ENCODE data around the gene OXSM.

Gene OXSM

GRCh38 chr3:25782636-25782937, 7.3 kb upstream of the OXSM start:
- H3K9ac ChIP-seq (ENCODE audit: low read depth, low read length, poor library complexity), result peak overlapping the region; percentile 91
- H2BK5ac ChIP-seq (ENCODE audit: low read length), result no peak overlapping the region
- no peak for DNase-seq (ENCODE audit: low spot score)
- H2BK15ac ChIP-seq (ENCODE audit: low read length), result no peak overlapping the region
- no peak overlapping the region for H3K4ac ChIP-seq (ENCODE audit: low read length)
- H3K14ac ChIP-seq (ENCODE audit: low read length), result no peak overlapping the region
- WGBS, 2 donors (ENCODE audit: extremely low coverage in 2 of 2, insufficient read length in 2 of 2, insufficient replicate concordance in 1 of 2), result no CpG with 5 or more reads among the region's 14 CpGs
- H2AK5ac ChIP-seq (ENCODE audit: low read depth, low read length), result no peak overlapping the region
- H3K79me1 ChIP-seq (ENCODE audit: low read depth, low read length), result no peaks in the 10 kb centered on the region
- H4K91ac ChIP-seq (ENCODE audit: low read depth, low read length, poor library complexity), result no peak overlapping the region
- no peaks in the 10 kb centered on the region for H3K27me3 ChIP-seq (ENCODE audit: control insufficient read depth in 3 of 3, insufficient read depth in 3 of 3, low read depth in 1 of 3, low read length in 3 of 3)
- no peak overlapping the region for H2BK120ac ChIP-seq (ENCODE audit: low read depth, low read length)
- H3K4me2 ChIP-seq (ENCODE audit: insufficient read depth, low read length, poor library complexity, severe bottlenecking), result peak overlapping the region; percentile 71
- peaks cover 0 to 10% of the 10 kb centered on the region in 2 donors for H3K36me3 ChIP-seq (replicated peaks in 1 of 2; ENCODE audit: control insufficient read depth in 2 of 2, insufficient read depth in 2 of 2, low read length in 2 of 2)
- peak overlapping the region; percentile 98 for H2AFZ ChIP-seq (ENCODE audit: low read length)
- no peak overlapping the region for H2BK12ac ChIP-seq (ENCODE audit: low read length)
- no peak overlapping the region for H3K18ac ChIP-seq (ENCODE audit: low read length)
- peaks cover 0 to 3% of the 10 kb centered on the region in 2 donors for H3K4me1 ChIP-seq (ENCODE audit: control insufficient read depth in 2 of 2, insufficient read depth in 1 of 2, low read depth in 1 of 2, low read length in 2 of 2)
- H3K9me3 ChIP-seq (replicated peaks in 1 of 2; ENCODE audit: control insufficient read depth in 2 of 2, insufficient read depth in 1 of 2, low read depth in 1 of 2, low read length in 2 of 2), result no peaks in the 10 kb centered on the region
- no peak overlapping the region for H3K27ac ChIP-seq (replicated peaks; ENCODE audit: low read length)
- peak overlapping the region; percentile 82 to 92 for H3K4me3 ChIP-seq (ENCODE audit: low read length in 2 of 2)
- peak overlapping the region; percentile 90 for H3K23ac ChIP-seq (ENCODE audit: low read depth, low read length, poor library complexity)
- H4K8ac ChIP-seq (ENCODE audit: low read depth, low read length), result no peak overlapping the region

GRCh38 chr3:25782938-25783660, 6.8 kb upstream of the OXSM start, which contains the start of gene NGLY1:
TSS of gene NGLY1 (minus strand) at chr3:25783443. CDS start at chr3:25783390, 53 bp downstream.
- H3K4me3 ChIP-seq (ENCODE audit: low read length in 2 of 2), result peak within 1 kb of the TSS; percentile 82 to 92
- H2BK120ac ChIP-seq (ENCODE audit: low read depth, low read length), result peak within 1 kb of the TSS; percentile 38
- peak within 1 kb of the TSS; percentile 90 for H3K23ac ChIP-seq (ENCODE audit: low read depth, low read length, poor library complexity)
- peak within 1 kb of the TSS; percentile 98 for H2AFZ ChIP-seq (ENCODE audit: low read length)
- no peaks in the 10 kb centered on the region for H3K79me1 ChIP-seq (ENCODE audit: low read depth, low read length)
- H4K8ac ChIP-seq (ENCODE audit: low read depth, low read length), result no peak within 1 kb of the TSS
- no peaks in the 10 kb centered on the region for H3K27me3 ChIP-seq (ENCODE audit: control insufficient read depth in 3 of 3, insufficient read depth in 3 of 3, low read depth in 1 of 3, low read length in 3 of 3)
- no peak within 1 kb of the TSS for H2AK5ac ChIP-seq (ENCODE audit: low read depth, low read length)
- H2BK15ac ChIP-seq (ENCODE audit: low read length), result peak within 1 kb of the TSS; percentile 82
- peak within 1 kb of the TSS; percentile 71 for H2BK5ac ChIP-seq (ENCODE audit: low read length)
- peaks cover 0 to 5% of the 10 kb centered on the region in 2 donors for H3K36me3 ChIP-seq (replicated peaks in 1 of 2; ENCODE audit: control insufficient read depth in 2 of 2, insufficient read depth in 2 of 2, low read length in 2 of 2)
- peak within 1 kb of the TSS; percentile 91 for H3K9ac ChIP-seq (ENCODE audit: low read depth, low read length, poor library complexity)
- no peaks in the 10 kb centered on the region for H3K9me3 ChIP-seq (replicated peaks in 1 of 2; ENCODE audit: control insufficient read depth in 2 of 2, insufficient read depth in 1 of 2, low read depth in 1 of 2, low read length in 2 of 2)
- H3K4me2 ChIP-seq (ENCODE audit: insufficient read depth, low read length, poor library complexity, severe bottlenecking), result peak within 1 kb of the TSS; percentile 71
- no CpG with 5 or more reads among the region's 72 CpGs for WGBS, 2 donors (ENCODE audit: extremely low coverage in 2 of 2, insufficient read length in 2 of 2, insufficient replicate concordance in 1 of 2)
- H3K4ac ChIP-seq (ENCODE audit: low read length), result no peak within 1 kb of the TSS
- H3K14ac ChIP-seq (ENCODE audit: low read length), result peak within 1 kb of the TSS; percentile 50
- H2BK12ac ChIP-seq (ENCODE audit: low read length), result peak within 1 kb of the TSS; percentile 92
- H3K27ac ChIP-seq (replicated peaks; ENCODE audit: low read length), result no peak within 1 kb of the TSS
- H3K18ac ChIP-seq (ENCODE audit: low read length), result peak within 1 kb of the TSS; percentile 100
- peak; percentile 79 for DNase-seq (ENCODE audit: low spot score)
- H3K4me1 ChIP-seq (ENCODE audit: control insufficient read depth in 2 of 2, insufficient read depth in 1 of 2, low read depth in 1 of 2, low read length in 2 of 2), result peaks cover 0 to 3% of the 10 kb centered on the region in 2 donors
- no peak within 1 kb of the TSS for H4K91ac ChIP-seq (ENCODE audit: low read depth, low read length, poor library complexity)

- Histone ChIP-seq H3K27me3 (ENCODE audit: control insufficient read depth in 3 of 3, insufficient read depth in 3 of 3, low read depth in 1 of 3, low read length in 3 of 3) (no peaks in the 10 kb centered on the region), H3K4ac (ENCODE audit: low read length) (no peak overlapping the region), H3K4me1 (ENCODE audit: control insufficient read depth in 2 of 2, insufficient read depth in 1 of 2, low read depth in 1 of 2, low read length in 2 of 2) (peaks cover 0 to 3% of the 10 kb centered on the region in 2 donors), H3K79me1 (ENCODE audit: low read depth, low read length) (no peaks in the 10 kb centered on the region), H2BK12ac (ENCODE audit: low read length) (peak overlapping the region; percentile 92), H3K27ac (replicated peaks; ENCODE audit: low read length) (no peak overlapping the region), H2BK5ac (ENCODE audit: low read length) (no peak overlapping the region), H3K9ac (ENCODE audit: low read depth, low read length, poor library complexity) (peak overlapping the region; percentile 56), H2AK5ac (ENCODE audit: low read depth, low read length) (no peak overlapping the region), H3K4me2 (ENCODE audit: insufficient read depth, low read length, poor library complexity, severe bottlenecking) (peak overlapping the region; percentile 48), H3K23ac (ENCODE audit: low read depth, low read length, poor library complexity) (no peak overlapping the region), H3K9me3 (replicated peaks in 1 of 2; ENCODE audit: control insufficient read depth in 2 of 2, insufficient read depth in 1 of 2, low read depth in 1 of 2, low read length in 2 of 2) (no peaks in the 10 kb centered on the region), H3K18ac (ENCODE audit: low read length) (peak overlapping the region; percentile 100), H3K4me3 (ENCODE audit: low read length in 2 of 2) (peak overlapping the region; percentile 66 to 86), H3K14ac (ENCODE audit: low read length) (no peak overlapping the region), H4K8ac (ENCODE audit: low read depth, low read length) (no peak overlapping the region), H3K36me3 (replicated peaks in 1 of 2; ENCODE audit: control insufficient read depth in 2 of 2, insufficient read depth in 2 of 2, low read length in 2 of 2) (no peaks in the 10 kb centered on the region), H4K91ac (ENCODE audit: low read depth, low read length, poor library complexity) (no peak overlapping the region), H2AFZ (ENCODE audit: low read length) (peak overlapping the region; percentile 96), H2BK15ac (ENCODE audit: low read length) (no peak overlapping the region), H2BK120ac (ENCODE audit: low read depth, low read length) (no peak overlapping the region)
- DNase-seq (ENCODE audit: low spot score), result peak; percentile 63
- WGBS, 2 donors (ENCODE audit: extremely low coverage in 2 of 2, insufficient read length in 2 of 2, insufficient replicate concordance in 1 of 2), result no CpG with 5 or more reads among the region's 34 CpGs
Measured at GRCh38 chr3:25783661-25784512, 6.0 kb upstream of the OXSM start.

DNA sequence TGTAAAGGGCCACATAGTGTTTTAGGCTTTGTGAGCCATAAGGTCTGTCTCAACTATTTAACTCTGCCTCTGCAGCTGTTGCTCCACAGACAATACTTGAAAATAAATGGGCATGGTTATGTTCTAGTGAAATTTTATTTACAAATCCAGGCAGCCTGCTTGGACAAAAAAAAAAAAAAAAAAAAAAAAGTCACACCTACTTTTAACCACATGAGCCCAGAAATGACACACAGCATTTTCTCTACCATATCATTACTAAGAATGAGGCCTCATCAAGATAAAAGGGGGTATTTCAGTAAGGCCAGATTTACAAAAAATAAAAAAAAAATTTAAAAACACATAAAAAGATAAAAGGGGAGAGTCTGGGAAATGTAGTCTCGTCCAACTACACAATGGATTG, 4.9 kb upstream of the OXSM start:
- no peaks in the 10 kb centered on the region for H3K79me1 ChIP-seq (ENCODE audit: low read depth, low read length)
- no peak overlapping the region for H3K14ac ChIP-seq (ENCODE audit: low read length)
- no peak overlapping the region for H2BK12ac ChIP-seq (ENCODE audit: low read length)
- H4K8ac ChIP-seq (ENCODE audit: low read depth, low read length), result no peak overlapping the region
- no peak for DNase-seq (ENCODE audit: low spot score)
- no peak overlapping the region for H3K23ac ChIP-seq (ENCODE audit: low read depth, low read length, poor library complexity)
- H3K36me3 ChIP-seq (replicated peaks in 1 of 2; ENCODE audit: control insufficient read depth in 2 of 2, insufficient read depth in 2 of 2, low read length in 2 of 2), result no peaks in the 10 kb centered on the region
- no peak overlapping the region for H2BK15ac ChIP-seq (ENCODE audit: low read length)
- H3K4me2 ChIP-seq (ENCODE audit: insufficient read depth, low read length, poor library complexity, severe bottlenecking), result no peak overlapping the region
- H2AFZ ChIP-seq (ENCODE audit: low read length), result no peak overlapping the region
- no peak overlapping the region for H2AK5ac ChIP-seq (ENCODE audit: low read depth, low read length)
- WGBS, 2 donors (ENCODE audit: extremely low coverage in 2 of 2, insufficient read length in 2 of 2, insufficient replicate concordance in 1 of 2), result no CpG with 5 or more reads among the region's 1 CpG
- H4K91ac ChIP-seq (ENCODE audit: low read depth, low read length, poor library complexity), result no peak overlapping the region
- H3K4me1 ChIP-seq (ENCODE audit: control insufficient read depth in 2 of 2, insufficient read depth in 1 of 2, low read depth in 1 of 2, low read length in 2 of 2), result peaks cover 0 to 3% of the 10 kb centered on the region in 2 donors
- no peak overlapping the region for H2BK5ac ChIP-seq (ENCODE audit: low read length)
- H3K27ac ChIP-seq (replicated peaks; ENCODE audit: low read length), result no peak overlapping the region
- H3K9ac ChIP-seq (ENCODE audit: low read depth, low read length, poor library complexity), result no peak overlapping the region
- no peak overlapping the region for H2BK120ac ChIP-seq (ENCODE audit: low read depth, low read length)
- H3K18ac ChIP-seq (ENCODE audit: low read length), result no peak overlapping the region
- H3K4ac ChIP-seq (ENCODE audit: low read length), result no peak overlapping the region
- no peak overlapping the region for H3K4me3 ChIP-seq (ENCODE audit: low read length in 2 of 2)
- H3K27me3 ChIP-seq (ENCODE audit: control insufficient read depth in 3 of 3, insufficient read depth in 3 of 3, low read depth in 1 of 3, low read length in 3 of 3), result no peaks in the 10 kb centered on the region
- no peaks in the 10 kb centered on the region for H3K9me3 ChIP-seq (replicated peaks in 1 of 2; ENCODE audit: control insufficient read depth in 2 of 2, insufficient read depth in 1 of 2, low read depth in 1 of 2, low read length in 2 of 2)

All from neuronal stem cell (in vitro differentiated cells).